Fibroblast of skin of back (primary cell): ENCODE results near the gene DRD1. TPM values are rescaled to one million over a fixed set of nuclear protein-coding genes. Genes with fewer than 3 reads are reported as not detected.

Experiments used
- DNase-seq: peaks from one replicate; pipeline ENCODE4 v3.0.0-alpha.2; 2013
- polyA plus RNA-seq, 2 experiments: library from polyadenylated mRNA; unstranded; fragments of 120-200 nt; gene quantifications; one replicate each; pipeline ENCODE4 v1.2.1, GENCODE V29; 2013; ENCODE audit not compliant: insufficient read length in 2 of 2

DRD1 gene
- not detected for polyA plus RNA-seq (2013, experiment 1 of 2; ENCODE audit: insufficient read length)
- polyA plus RNA-seq (2013, experiment 2 of 2; ENCODE audit: insufficient read length) = 0.23 TPM

- DNase-seq = peak; percentile 25
Measured at GRCh38 chr5:175444060-175444904, at the start of gene DRD1. Gene DRD1 (minus strand): TSS chr5:175444182. CDS start chr5:175443099, 1,083 bp downstream.

- no peak for DNase-seq
Measured at GRCh38 chr5:175493726-175494125, 49.7 kb upstream of the DRD1 start.

- DNase-seq = no peak
Measured at GRCh38 chr5:175493260-175493659, 49.3 kb upstream of the DRD1 start.

GRCh38 chr5:175491223-175491622 is 47.2 kb upstream of the DRD1 start:
- DNase-seq = no peak

- DNase-seq = no peak
Measured at GRCh38 chr5:175489693-175490443, 45.9 kb upstream of the DRD1 start.

- DNase-seq = no peak
Measured at GRCh38 chr5:175487514-175488222, 43.7 kb upstream of the DRD1 start.

- DNase-seq = no peak
Measured at GRCh38 chr5:175485631-175486030, 41.6 kb upstream of the DRD1 start.

- no peak for DNase-seq
Measured at GRCh38 chr5:175484829-175485228, 40.8 kb upstream of the DRD1 start.

- no peak for DNase-seq
Measured at GRCh38 chr5:175484322-175484721, 40.3 kb upstream of the DRD1 start.

- no peak for DNase-seq
Measured at GRCh38 chr5:175483337-175483736, 39.4 kb upstream of the DRD1 start.

GRCh38 chr5:175479125-175479881 is 35.3 kb upstream of the DRD1 start:
- no peak for DNase-seq

- DNase-seq = peak; percentile 79
Measured at GRCh38 chr5:175478384-175479124, 34.6 kb upstream of the DRD1 start, which contains the start of gene SFXN1. Gene SFXN1 (plus strand): TSS chr5:175478560. CDS start chr5:175492104, 13,544 bp downstream.

- no peak for DNase-seq
Measured at GRCh38 chr5:175478008-175478383, 34.0 kb upstream of the DRD1 start.

GRCh38 chr5:175477440-175477839 is 33.5 kb upstream of the DRD1 start:
- DNase-seq = no peak

GRCh38 chr5:175475248-175475647 is 31.3 kb upstream of the DRD1 start:
- no peak for DNase-seq

- DNase-seq = no peak
Measured at GRCh38 chr5:175472378-175472777, 28.4 kb upstream of the DRD1 start.

GRCh38 chr5:175471628-175472027 is 27.6 kb upstream of the DRD1 start:
- no peak for DNase-seq

- no peak for DNase-seq
Measured at GRCh38 chr5:175471196-175471595, 27.2 kb upstream of the DRD1 start.

- no peak for DNase-seq
Measured at GRCh38 chr5:175470781-175471180, 26.8 kb upstream of the DRD1 start.

GRCh38 chr5:175469916-175470315 is 25.9 kb upstream of the DRD1 start:
- no peak for DNase-seq

GRCh38 chr5:175468892-175469291 is 24.9 kb upstream of the DRD1 start:
- no peak for DNase-seq
